Measurements from ENCODE around the gene FER. TPM values are rescaled to one million over a fixed set of nuclear protein-coding genes. Genes with fewer than 3 reads are reported as not detected.

The FER gene
- total and polyA plus RNA-seq, 9 of the 15 experiments (the other 6 are each of a cell fraction or from before 2014, with no cell fraction given) = 6.7 to 18.2 (median 8.9) TPM

DNA sequence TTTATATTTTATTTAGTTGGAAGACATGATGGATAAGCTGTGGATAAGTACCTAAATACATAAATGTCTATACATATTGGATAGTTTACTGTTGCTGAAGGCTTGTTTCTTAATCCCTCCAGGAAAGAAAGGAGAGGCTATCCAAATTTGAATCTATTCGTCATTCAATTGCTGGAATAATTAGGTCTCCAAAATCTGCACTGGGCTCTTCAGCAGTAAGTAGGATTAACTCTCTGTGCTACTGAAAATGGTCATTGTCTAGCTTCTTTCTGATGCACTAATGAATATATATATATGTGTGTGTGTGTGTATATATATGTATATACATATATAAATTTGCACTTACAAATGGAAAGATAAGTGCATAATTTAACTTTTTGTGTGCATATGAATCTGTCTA lies 198.3 kb downstream of the FER start:
- Histone ChIP-seq H3K79me2 (ENCODE audit: control insufficient read depth, insufficient read depth, low read length) (no peaks in the 10 kb centered on the region), H3K4me1 (replicated peaks in 1 of 2; ENCODE audit: control insufficient read depth in 2 of 2, insufficient read depth in 2 of 2, low read length in 2 of 2) (peaks cover 0 to 2% of the 10 kb centered on the region in 2 experiments; a peak in 2 of 5 replicates), H3K9ac (ENCODE audit: insufficient read depth in 1 of 2, low read depth in 2 of 2, low read length in 2 of 2) (no peak overlapping the region), H3K4me3 (no peak overlapping the region), H3K27ac (ENCODE audit: extremely low read depth, low read depth, low read length) (no peak overlapping the region), H3K27me3 (ENCODE audit: control insufficient read depth in 2 of 2, insufficient read depth in 2 of 2, low read length in 2 of 2) (no peaks in the 10 kb centered on the region), H3K9me3 (replicated peaks; ENCODE audit: control insufficient read depth, insufficient read depth, low read depth, low read length) (no peaks in the 10 kb centered on the region), H4K20me1 (replicated peaks; ENCODE audit: control insufficient read depth, insufficient read depth, low read length) (no peaks in the 10 kb centered on the region), H2AFZ (ENCODE audit: low read depth, low read length) (no peak overlapping the region), H3K36me3 (ENCODE audit: control insufficient read depth, insufficient read depth, low read length) (no peaks in the 10 kb centered on the region), H3K4me2 (ENCODE audit: insufficient read depth, low read length) (no peak overlapping the region), H3K9me1 (ENCODE audit: control insufficient read depth, insufficient read depth, low read length) (no peaks in the 10 kb centered on the region)
- intact Hi-C loops (cut with micrococcal nuclease) (no loop called here), in situ Hi-C loops (cut with MboI) (no loop called here)
- no peak for TF ChIP-seq ZNF584 (CRISPR knock-in tag; IDR thresholded peaks at IDR 0.05; ENCODE audit: low read depth)
- TF ChIP-seq, protein P1, sequence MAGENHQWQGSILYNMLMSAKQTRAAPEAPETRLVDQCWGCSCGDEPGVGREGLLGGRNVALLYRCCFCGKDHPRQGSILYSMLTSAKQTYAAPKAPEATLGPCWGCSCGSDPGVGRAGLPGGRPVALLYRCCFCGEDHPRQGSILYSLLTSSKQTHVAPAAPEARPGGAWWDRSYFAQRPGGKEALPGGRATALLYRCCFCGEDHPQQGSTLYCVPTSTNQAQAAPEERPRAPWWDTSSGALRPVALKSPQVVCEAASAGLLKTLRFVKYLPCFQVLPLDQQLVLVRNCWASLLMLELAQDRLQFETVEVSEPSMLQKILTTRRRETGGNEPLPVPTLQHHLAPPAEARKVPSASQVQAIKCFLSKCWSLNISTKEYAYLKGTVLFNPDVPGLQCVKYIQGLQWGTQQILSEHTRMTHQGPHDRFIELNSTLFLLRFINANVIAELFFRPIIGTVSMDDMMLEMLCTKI (IDR thresholded peaks at IDR 0.05; ENCODE audit: partially characterized antibody) = no peak
- no peak for TF ChIP-seq POLR2H (tag; IDR thresholded peaks at IDR 0.05; ENCODE audit: low read depth)
- TF ChIP-seq TEAD4 (IDR thresholded peaks at IDR 0.05; ENCODE audit: low read length) = no peak
- no peak for TF ChIP-seq TEAD4 (CRISPR knock-in tag; IDR thresholded peaks at IDR 0.05; ENCODE audit: borderline replicate concordance)
- TF ChIP-seq HSF4 (CRISPR knock-in tag; IDR thresholded peaks at IDR 0.05; ENCODE audit: borderline replicate concordance) = no peak
- TF ChIP-seq BCOR (IDR thresholded peaks at IDR 0.05) = no peak
- TF ChIP-seq ZFP36 (IDR thresholded peaks at IDR 0.05; ENCODE audit: low read depth, low read length, partially characterized antibody) = no peak
- TF ChIP-seq SNRNP70 (optimal IDR thresholded peaks at IDR 0.05; ENCODE audit: low read depth, low read length) = no peak
- TF ChIP-seq ZNF436 (CRISPR knock-in tag; IDR thresholded peaks at IDR 0.05) = no peak
- no TSS peak for BruUV-seq (replicated peaks)
- DNase-seq (ENCODE audit: extremely low read depth in 1 of 4, low spot score in 3 of 4) = no peak
- POLR2A ChIA-PET = interaction anchor here (0.5 kb wide), 1 partner anchor 143 kb away, joined by 3 read pairs; no protein-coding TSS in a partner anchor
- no peak for FAIRE-seq
- no peak for ATAC-seq
- CTCF ChIA-PET (ENCODE audit: low intra/inter-chr PET ratio) = no interaction called here
- WGBS (ENCODE audit: insufficient coverage, low coverage, missing lambda C conversion rate) = 44% methylated on average over 1 of the region's 1 CpG
